ENCODE data around the gene XRCC4. TPM values are rescaled to one million over a fixed set of nuclear protein-coding genes. Genes with fewer than 3 reads are reported as not detected.

Gene XRCC4
- total and polyA plus RNA-seq, 2 of the 13 experiments (the other 11 are each of a cell fraction or from before 2014, with no cell fraction given), result 2.8 to 12.6 TPM

DNA sequence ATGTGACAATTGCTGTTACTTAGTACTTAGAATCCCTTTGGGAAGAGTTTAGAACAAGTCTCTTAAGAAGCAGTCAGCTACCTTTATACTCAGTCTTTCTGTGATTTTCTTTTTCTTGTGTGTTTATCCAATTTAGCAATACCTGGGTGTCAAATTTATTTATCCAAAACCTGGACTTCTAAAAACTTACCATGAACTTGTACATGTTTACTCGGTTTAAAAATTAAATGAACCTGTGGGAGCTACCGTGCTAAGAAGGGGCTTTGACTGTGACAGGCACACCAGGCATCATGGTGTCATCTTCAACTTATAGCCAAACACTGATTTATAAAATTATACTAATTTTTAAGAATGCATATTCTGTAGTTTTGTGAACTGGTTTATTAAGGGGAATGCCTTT, 96.5 kb downstream of the XRCC4 start (continued):
- TF ChIP-seq ZNF24 (IDR thresholded peaks at IDR 0.05), result no peak

DNA sequence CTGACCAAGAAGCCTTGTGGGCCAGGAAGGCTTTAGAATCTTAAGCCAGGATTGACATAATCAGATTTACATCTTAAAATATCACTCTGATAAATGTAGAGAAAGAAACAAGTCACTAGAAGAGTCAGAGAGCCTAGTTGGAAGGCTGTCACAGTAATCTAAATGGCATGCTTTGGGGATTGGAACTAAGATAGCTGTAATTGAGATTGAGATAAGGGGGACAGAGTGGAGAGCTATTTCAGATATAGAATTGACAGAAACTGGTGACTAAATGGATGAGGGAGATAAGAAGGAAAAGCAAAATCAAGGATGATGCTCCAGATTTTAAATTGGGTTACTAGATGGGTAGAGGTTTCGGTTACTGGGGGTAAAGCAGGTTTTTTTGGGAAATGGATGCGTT, 100.5 kb downstream of the XRCC4 start:
- 92% methylated on average over 2 of the region's 2 CpGs for WGBS (ENCODE audit: low lambda C conversion rate)
- FAIRE-seq (no peak), DNase-seq (ENCODE audit: low spot score) (no peak), ATAC-seq (no peak)
- CTCF ChIA-PET (ENCODE audit: low intra/inter-chr PET ratio, low total read pairs), result no interaction called here
- H3K79me2 ChIP-seq (ENCODE audit: insufficient read depth, low read length), result no peaks in the 10 kb centered on the region
- no peak overlapping the region for H3K9ac ChIP-seq (ENCODE audit: insufficient read depth, low read depth, low read length)
- no peak overlapping the region for H3K4me3 ChIP-seq (replicated peaks in 1 of 3; ENCODE audit: insufficient read depth in 1 of 3, low read depth in 2 of 3, low read length in 3 of 3)
- no peaks in the 10 kb centered on the region for H4K20me1 ChIP-seq (ENCODE audit: insufficient read depth, low read length)
- no peak overlapping the region for H2AFZ ChIP-seq (ENCODE audit: low read length)
- in situ Hi-C loops (cut with HindIII; ENCODE audit: extremely low pct_ligation_motif_present, low pct_unique_long_range_greater_than_20kb) (no loop called here), intact Hi-C loops (cut with micrococcal nuclease; ENCODE audit: unreplicated experiment) (no loop called here)
- no peaks in the 10 kb centered on the region for H3K9me3 ChIP-seq (ENCODE audit: low read length)
- H3K4me1 ChIP-seq (ENCODE audit: insufficient read depth, low read length), result no peaks in the 10 kb centered on the region
- TF ChIP-seq ZNF263 (CRISPR knock-in tag; IDR thresholded peaks at IDR 0.05), result no peak
- TF ChIP-seq KLF12 (CRISPR knock-in tag; IDR thresholded peaks at IDR 0.05; ENCODE audit: borderline replicate concordance), result no peak
- no peak for TF ChIP-seq CEBPG (CRISPR knock-in tag; IDR thresholded peaks at IDR 0.05)
- TF ChIP-seq, protein P1, sequence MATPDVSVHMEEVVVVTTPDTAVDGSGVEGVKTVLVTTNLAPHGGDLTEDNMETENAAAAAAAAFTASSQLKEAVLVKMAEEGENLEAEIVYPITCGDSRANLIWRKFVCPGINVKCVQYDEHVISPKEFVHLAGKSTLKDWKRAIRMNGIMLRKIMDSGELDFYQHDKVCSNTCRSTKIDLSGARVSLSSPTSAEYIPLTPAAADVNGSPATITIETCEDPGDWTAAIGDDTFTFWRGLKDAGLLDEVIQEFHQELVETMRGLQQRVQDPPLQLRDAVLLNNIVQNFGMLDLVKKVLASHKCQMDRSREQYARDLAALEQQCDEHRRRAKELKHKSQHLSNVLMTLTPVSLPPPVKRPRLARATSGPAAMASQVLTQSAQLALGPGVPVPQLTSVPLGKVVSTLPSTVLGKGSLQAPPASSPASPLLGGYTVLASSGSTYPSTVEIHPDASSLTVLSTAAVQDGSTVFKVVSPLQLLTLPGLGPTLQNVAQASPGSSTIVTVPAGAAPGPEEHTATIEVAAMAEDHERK (CRISPR knock-in tag; IDR thresholded peaks at IDR 0.05; ENCODE audit: low read depth), result no peak
- TF ChIP-seq ZNF230 (CRISPR knock-in tag; IDR thresholded peaks at IDR 0.05), result no peak
- TF ChIP-seq GPN1 (CRISPR knock-in tag; IDR thresholded peaks at IDR 0.05; ENCODE audit: borderline replicate concordance), result no peak
- TF ChIP-seq NBN (conservative IDR thresholded peaks at IDR 0.05), result no peak
- no peak overlapping the region for H3K4me2 ChIP-seq (ENCODE audit: low read depth, low read length)
- no peaks in the 10 kb centered on the region for H3K36me3 ChIP-seq (replicated peaks in 1 of 2; ENCODE audit: control insufficient read depth in 1 of 2, insufficient read depth in 2 of 2, low read length in 2 of 2)
- H3K27me3 ChIP-seq (ENCODE audit: control insufficient read depth in 1 of 2, insufficient read depth in 2 of 2, low read length in 2 of 2), result no peaks in the 10 kb centered on the region
- no peak overlapping the region for H3K27ac ChIP-seq (ENCODE audit: extremely low read length, insufficient read depth, low read length)
- POLR2A ChIA-PET, result no interaction called here
- no TSS peak for BruUV-seq (replicated peaks)

DNA sequence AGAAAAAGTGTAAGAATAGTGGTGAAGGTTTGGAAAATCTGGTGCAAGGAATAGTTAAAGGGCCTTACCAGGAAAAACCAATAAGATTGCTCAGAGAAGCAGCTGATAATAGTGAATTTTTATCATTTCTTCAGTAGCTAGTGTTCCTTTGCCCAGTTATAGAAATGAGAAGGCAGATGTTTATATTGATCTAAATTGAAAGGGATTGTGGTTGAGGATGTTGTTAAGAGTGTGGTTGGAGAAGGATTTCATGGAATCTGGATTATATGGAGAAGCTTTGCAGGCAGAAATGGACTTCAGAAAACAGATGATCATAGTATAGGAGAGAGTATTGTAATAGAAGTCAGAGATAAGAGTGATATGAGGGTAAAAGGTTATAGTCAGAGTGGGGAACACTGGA, 102.6 kb downstream of the XRCC4 start:
- Histone ChIP-seq H3K4me1 (ENCODE audit: insufficient read depth, low read length) (no peaks in the 10 kb centered on the region), H3K4me2 (ENCODE audit: low read depth, low read length) (no peak overlapping the region), H3K36me3 (replicated peaks in 1 of 2; ENCODE audit: control insufficient read depth in 1 of 2, insufficient read depth in 2 of 2, low read length in 2 of 2) (no peaks in the 10 kb centered on the region), H3K9me3 (ENCODE audit: low read length) (no peaks in the 10 kb centered on the region), H3K9ac (ENCODE audit: insufficient read depth, low read depth, low read length) (no peak overlapping the region), H3K79me2 (ENCODE audit: insufficient read depth, low read length) (no peaks in the 10 kb centered on the region), H2AFZ (ENCODE audit: low read length) (no peak overlapping the region), H3K27me3 (ENCODE audit: control insufficient read depth in 1 of 2, insufficient read depth in 2 of 2, low read length in 2 of 2) (no peaks in the 10 kb centered on the region), H3K27ac (ENCODE audit: extremely low read length, insufficient read depth, low read length) (no peak overlapping the region), H3K4me3 (replicated peaks in 1 of 3; ENCODE audit: insufficient read depth in 1 of 3, low read depth in 2 of 3, low read length in 3 of 3) (no peak overlapping the region), H4K20me1 (ENCODE audit: insufficient read depth, low read length) (no peaks in the 10 kb centered on the region)
- FAIRE-seq, result no peak
- no TSS peak for BruUV-seq (replicated peaks)
- no peak for ATAC-seq
- no peak for TF ChIP-seq ADNP (CRISPR knock-in tag; IDR thresholded peaks at IDR 0.05)
- no peak for DNase-seq (ENCODE audit: low spot score)
- CTCF ChIA-PET (ENCODE audit: low intra/inter-chr PET ratio, low total read pairs), result no interaction called here
- in situ Hi-C loops (cut with HindIII; ENCODE audit: extremely low pct_ligation_motif_present, low pct_unique_long_range_greater_than_20kb) (no loop called here), intact Hi-C loops (cut with micrococcal nuclease; ENCODE audit: unreplicated experiment) (no loop called here)
- POLR2A ChIA-PET, result no interaction called here
